NCI-H1930 (cell line): ENCODE results near the gene PTPRE.

Source experiments
- DNase-seq, 2 experiments: peaks; one replicate each; lab custom pipeline; 2025; lab: John Stamatoyannopoulos, UW

PTPRE gene, protein sequence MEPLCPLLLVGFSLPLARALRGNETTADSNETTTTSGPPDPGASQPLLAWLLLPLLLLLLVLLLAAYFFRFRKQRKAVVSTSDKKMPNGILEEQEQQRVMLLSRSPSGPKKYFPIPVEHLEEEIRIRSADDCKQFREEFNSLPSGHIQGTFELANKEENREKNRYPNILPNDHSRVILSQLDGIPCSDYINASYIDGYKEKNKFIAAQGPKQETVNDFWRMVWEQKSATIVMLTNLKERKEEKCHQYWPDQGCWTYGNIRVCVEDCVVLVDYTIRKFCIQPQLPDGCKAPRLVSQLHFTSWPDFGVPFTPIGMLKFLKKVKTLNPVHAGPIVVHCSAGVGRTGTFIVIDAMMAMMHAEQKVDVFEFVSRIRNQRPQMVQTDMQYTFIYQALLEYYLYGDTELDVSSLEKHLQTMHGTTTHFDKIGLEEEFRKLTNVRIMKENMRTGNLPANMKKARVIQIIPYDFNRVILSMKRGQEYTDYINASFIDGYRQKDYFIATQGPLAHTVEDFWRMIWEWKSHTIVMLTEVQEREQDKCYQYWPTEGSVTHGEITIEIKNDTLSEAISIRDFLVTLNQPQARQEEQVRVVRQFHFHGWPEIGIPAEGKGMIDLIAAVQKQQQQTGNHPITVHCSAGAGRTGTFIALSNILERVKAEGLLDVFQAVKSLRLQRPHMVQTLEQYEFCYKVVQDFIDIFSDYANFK

DNA sequence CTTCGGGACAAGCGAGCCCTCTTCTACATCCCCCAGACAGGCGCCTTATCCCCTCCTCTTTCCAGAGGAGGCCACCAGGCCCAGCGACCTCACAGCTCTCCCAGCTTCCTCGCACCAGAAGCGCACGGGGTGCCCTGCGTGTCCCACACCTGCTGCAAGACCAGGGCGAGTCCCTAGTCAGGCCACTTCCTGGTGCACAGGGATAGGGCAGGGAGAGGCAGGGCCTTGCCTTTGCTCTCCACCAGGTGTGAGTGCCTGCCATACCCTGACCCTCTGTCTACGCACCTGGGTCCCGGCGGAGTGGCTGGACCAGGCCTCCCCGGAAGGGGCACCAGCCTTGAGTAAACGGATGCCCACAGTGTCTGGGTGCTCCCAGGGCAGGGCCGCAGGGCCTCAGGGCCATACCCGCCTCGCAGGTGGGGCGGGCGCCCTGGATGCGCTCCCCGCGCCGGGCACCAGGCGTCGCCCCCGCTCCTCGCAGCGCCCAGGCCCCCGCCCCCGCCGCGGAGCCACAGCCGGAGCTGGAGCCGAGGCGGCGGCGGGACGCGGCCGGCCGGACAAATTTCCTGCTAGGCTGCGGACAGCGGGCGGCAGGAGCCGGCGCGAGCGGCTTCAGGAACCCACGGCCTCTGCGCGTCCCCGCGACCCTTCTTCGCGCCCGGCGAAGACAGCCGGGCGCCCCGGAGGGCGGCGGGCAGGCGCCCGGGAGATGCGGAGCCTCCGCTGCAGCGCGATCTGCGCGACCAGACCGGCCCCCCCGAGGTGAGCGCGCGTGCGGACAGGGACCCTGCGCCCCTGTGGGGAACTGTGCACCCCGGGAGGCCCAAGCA is at the start of gene PTPRE:
Gene PTPRE, plus strand, starts transcription at position 556 of the 830 bp plus-strand sequence. CDS start 133,779 bp downstream, outside the sequence.
- DNase-seq = peak in 1 of 2 experiments; percentile 37

DNA sequence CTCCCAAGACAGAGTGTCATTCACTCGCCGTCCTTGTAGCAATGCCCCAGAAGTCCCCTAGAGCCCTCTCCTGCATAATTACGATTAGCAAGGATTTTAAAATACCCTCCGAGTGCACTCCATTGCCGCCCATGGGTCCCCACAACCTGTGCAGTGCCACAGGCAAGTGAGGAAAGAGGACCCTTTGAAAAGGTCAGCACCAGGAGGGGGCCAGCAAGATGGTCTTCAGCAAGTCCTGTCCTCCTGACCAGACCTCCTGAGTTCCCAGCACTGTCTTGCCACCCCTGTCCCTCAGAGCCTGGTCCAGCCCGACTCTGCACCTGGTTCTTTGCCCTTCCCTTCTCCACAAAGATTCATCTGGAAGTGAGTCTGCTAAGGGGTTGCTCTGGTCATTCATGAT is 46.3 kb upstream of the PTPRE start:
- no peak for DNase-seq

DNA sequence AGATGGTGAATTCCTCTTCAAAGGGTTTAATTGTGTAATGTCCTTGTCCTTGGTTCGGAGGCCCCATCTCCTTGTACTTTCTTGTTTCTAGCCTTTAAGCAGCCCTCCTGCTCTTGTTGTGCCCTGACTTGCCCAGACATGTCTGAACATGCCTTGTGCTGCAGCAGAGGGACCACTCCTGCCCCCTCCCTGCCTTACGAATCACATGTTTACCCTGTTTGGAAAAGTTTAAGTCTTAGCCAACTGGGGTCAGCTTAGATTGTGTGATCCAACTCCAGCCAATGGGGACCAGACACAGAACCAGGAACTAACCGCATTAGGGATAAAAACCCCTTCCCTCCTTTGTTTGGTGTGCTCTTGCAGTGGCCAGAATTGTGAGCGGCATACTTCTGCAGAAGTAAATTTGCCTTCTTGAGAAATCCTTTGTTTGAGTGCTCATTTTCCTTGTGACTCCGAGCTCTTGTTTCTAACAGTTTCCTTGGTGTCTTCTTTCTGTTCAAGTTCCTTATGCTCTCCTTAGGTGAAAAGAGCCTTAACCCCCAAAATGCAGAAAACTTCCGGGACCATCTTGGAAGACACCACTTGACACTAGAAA is 43.6 kb upstream of the PTPRE start:
- no peak for DNase-seq

DNA sequence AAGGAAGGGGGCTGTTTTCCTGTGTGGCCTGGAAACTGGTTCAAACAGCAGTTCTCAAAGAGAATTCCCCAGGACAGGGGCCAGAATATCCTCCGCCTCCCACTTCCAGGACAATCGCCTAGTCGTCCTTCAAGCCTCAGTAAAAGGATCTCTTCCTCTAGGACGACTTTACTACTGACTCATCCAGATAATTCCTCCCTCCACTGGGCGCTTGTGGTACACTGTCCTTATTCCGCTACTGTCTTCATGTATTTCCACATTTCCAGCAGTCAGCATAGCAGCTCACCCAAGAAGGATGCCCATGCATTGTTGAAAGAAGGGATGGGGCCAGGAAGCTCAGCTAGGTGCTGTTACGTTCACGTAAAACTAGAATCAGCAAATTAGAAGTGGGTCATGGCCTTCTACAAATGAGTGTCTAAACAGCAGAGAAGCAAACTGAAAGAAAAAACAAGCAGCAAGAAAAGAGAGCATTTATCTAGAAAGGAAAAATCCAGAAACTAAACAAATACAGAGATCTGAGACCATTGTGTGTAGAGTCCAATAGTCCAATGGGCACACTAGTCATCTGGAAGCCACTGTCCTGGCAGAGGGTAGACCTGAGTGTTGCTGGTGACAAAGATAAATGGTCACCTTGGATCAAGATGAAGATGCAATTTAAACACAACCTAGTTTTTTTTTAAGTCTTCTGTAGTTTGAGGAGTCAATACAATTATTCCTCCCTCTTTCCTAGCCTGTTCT is 40.5 kb upstream of the PTPRE start:
- DNase-seq = no peak

DNA sequence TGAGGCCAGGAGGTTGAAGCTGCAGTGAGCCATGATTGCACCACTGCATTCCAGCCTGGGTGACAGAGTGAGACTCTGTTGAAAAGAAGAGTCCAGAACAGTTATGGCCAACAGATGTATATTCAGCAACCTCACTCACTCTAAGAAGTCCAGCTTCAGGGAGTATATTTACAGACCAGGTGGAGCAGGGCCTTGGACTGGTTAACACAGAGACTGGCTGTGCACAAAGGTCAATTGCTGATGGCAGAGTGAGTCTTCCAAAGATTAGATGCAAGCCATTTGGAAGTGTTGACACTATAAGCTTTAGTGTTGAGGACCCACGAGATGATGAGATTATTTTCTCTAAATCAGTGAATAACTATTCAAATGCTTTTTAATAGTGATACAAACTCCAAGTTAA is 39.1 kb upstream of the PTPRE start:
- no peak for DNase-seq

DNA sequence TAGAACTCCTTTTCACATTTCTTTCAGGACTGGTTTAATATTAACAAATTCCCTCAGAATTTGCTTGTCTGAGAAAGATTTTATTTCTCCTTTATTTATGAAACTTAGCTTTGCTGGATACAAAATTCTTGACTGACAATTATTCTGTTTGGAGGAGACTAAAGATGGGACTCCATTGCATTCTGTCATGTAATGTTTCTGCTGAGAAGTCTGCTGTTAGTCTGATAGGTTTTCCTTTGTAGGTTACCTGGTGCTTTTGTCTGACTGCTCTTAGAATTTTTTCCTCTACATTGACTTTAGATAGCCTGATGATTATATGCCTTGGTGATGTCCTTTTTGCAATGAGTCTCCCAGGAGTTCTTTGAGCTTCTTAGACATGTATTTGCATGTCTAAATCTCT is 37.6 kb upstream of the PTPRE start:
- DNase-seq = no peak

DNA sequence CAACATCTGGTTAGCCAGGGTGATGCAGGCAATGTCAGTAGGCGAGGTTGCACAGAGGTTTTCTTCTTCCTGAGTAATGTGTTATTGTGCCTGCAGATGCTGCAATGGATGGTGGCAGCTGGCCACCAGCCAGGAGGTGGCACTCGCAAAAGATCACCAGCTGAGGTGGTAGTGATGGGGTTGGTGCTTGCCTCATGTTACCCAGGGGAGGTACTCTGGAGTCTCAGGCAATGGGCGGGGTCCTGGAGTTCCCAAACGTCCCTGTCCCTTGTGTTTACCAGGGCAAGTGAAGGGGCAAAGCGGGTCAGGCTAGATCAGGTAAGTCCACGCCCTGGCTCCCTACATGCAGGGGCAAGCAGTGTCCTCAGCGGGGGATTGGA is 35.3 kb upstream of the PTPRE start:
- DNase-seq = no peak

DNA sequence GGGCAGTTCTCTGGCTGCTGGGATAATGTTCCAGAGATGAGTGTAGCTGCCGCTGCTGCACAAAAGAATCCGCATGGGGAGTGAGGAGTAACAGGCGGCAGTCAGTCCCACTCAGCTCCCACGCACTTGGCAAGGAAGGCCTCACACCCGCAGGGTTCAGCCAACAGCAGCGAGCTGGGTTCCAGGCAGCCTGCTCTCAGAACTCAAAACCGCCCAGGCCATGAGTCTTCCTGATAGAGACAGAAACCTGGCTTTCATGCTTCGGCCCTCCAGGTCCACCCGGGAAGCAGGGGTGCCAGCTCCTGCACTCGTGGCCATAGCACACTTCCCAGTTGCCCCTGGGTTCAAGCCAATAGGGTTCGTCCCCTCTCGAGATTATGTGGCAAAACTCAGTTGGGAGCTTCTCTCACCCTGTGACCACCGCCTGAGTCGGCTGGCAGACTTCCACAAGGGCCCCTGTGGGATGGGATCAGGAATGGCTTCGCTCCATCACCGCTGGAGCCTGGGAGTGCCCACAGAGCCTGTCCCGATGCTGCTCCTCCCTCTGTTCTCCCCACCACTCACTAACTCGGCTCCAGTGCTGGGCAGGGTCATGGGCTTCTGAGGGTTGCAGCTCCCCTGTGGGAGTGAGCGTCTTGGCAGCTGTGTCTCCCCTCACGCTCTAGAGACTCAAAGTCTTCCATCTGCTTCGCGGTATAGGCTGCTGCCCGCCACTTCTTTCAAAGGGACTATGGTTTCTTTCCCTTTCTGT is 34.7 kb upstream of the PTPRE start:
- DNase-seq = no peak

DNA sequence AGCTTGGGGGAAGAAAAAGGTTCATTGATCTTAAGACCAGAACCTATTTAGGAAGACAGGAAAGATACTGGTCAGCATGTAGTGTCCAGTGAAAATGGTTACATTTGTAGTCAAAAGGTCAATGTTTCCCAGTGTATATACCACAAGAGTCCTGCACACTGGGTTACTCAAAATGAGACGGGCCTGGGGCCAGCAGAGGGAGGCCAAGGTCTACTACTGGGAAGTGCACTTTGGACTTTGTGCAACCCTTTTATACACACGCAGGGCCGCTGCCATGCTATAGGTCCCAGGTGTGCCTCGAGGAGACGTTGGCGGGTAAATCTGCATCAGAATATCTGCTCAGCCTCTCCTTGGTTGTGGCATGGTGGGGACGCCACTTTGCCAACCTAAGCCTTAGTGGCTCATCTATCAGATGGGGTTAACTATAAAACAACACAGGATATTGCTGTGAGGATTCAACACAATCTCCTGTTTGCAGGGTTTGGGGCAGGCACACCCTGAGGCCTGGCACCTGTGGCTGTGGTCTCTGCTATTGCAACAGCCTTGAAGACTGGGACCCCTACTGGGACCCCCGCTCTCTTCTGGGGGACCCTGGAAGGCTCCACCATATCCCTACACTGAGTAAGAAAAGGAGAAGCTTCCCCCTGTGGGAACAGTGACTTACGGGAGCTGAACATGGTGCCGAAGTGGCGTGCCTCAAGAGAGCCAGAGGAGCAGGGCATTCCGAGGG is 33.9 kb upstream of the PTPRE start:
- DNase-seq = no peak

DNA sequence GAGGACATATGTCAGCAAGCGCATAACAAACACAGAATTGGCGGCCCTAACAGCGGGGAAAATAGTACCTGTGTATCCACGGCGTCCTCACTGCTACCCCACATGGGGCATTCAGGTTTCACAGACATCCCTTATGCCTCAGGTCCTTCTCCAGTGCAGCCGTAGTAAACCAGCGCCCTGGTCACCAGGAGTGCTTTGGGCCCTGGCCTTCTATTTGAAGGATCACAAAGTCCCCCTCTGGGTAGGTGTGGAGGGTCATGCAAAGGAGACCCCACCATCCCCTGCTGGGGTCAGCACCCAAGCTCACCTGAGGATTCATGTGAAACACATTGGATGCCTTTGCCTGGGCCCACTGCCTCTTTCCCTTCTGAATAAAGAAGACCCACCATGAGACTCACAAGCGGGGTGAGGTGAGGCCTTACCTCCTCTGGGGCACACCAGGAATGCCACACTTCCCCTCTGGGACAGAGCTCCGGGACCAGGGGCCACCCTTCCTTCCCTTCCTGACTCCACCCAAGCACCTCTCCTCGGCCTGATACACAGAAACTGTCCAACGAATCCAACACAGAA is 32.9 kb upstream of the PTPRE start:
- DNase-seq = no peak

DNA sequence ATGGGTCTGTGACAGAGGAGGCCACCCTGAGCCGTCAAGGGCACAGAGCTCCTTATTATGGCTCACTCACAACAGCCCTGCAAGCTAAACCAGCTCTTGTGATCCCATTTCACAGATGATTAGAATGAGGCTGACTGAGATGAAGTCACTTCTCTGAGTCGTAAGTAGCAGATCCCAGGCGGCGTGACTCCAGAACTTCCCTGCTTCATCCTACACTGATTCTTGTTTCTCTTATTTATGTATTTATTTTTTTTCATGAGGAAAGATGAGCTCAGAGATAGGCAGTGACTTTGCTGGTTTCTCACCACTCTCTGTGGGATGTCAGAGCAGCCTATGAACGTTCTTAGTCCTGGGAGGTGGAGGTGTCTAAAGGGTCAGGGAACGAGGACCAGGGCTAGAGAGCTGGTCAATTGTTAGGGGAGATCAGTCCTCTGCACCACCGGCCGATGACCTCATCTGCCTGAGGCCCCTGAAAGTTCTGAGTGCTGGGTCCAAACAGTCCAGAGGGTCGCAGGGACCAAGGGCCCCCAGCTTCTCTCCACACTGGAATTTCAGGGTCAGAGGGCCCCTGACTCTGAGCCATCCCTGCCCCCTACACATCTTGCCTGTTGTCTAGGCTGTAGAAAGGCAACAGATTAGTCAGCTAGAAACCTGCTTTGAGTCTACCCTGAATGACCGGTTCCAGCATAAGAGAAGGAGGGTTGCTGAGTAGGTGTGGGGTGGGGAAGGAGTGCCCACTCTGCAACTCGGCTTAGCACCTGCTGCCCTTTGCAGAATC is 32.0 kb upstream of the PTPRE start:
- DNase-seq = no peak

DNA sequence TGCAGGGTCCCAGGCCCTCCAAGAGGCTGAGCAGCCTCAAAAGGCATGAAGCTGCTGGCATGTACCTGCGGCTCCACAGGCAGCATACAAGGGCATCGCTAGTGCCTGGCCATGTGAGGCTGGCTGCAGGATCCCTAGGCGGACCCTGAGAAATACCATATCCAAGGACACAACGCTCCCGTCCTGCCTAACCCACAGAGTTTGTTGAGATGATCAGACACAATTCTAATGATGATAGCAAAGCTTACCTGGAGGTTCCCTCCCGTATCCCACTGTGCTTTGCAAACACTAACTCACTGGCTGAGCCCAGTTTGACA is 31.5 kb upstream of the PTPRE start:
- DNase-seq = no peak

DNA sequence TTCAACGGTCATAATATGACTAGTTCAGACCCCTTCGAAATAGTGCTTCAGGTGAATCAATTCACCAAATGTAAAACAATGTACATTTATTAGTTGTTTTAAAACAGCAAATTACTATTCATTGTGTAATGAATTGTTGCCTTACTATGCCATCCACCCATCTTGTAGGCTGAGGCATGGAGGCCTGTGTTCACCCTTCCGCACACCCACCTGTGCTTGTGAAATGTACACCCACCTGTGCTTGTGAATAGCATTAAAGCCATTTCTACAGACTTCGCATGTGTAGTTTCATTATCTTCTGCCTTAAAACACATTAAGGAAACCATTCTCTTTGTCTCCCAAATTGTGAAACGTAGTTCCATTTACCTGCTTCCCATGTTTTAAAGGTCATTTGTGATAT is 31.0 kb upstream of the PTPRE start:
- DNase-seq = no peak

DNA sequence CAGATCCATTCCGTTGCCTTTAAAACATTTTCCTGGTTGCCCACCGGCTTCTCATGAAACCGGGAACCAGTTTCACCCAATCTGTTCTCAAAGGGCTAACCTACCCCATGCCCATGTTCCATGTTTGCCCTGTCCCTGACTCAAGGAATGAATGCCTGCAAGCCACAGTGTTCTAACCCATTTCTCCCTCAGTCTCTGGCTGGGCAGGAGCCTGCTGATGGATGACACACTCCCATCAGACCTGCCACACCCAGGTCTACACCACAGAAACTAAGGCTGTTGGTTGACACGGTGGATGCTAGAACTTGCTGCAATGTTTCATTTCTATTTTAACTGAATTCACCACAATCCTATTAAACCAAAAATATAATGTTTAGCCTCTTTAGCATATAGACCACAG is 29.8 kb upstream of the PTPRE start:
- DNase-seq = no peak

DNA sequence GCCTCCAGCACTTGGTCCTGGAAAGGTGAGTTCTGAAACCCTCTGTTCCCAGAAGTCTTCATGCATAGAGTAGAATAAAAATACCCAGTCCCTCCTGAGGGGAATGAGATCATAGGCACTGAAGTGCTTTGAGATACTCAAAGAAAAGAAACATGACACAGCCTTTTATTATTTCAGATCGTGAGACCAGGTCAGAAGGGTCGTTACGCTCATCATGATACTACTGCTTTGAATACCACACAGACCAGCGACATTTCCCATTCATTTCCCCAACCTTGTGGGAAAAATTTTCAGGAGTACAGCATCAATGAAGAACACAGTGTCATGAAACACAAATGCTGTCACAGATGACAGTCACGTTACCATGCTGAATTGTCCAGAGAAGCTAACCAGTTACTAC is 29.2 kb upstream of the PTPRE start:
- no peak for DNase-seq

DNA sequence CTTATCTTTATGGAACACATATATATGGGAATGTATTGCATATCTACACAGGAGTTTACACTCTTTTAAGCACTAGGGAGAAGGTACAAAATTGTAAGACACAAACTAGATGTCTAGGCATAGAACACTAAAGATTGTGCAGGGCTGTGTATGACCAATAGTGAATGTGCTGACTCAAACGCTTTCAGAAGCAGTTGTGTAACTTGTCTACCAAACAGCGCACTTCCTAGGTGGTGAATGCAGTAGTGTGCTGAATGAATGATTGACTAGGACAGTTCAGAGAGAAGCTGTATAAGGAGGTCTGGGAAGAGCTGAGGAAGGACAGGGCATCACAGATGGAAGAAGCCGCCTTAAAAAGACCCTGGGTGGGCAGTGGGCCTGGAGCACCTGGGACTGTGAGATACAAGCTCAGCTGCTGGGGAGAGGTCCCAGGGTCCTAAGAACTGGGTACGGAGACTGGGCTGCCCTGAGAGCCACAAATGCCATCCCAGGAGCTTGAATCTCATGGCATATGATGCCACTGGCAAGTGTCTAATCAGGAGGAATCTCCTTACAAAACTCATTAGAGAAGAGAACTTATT is 28.3 kb upstream of the PTPRE start:
- DNase-seq = no peak

DNA sequence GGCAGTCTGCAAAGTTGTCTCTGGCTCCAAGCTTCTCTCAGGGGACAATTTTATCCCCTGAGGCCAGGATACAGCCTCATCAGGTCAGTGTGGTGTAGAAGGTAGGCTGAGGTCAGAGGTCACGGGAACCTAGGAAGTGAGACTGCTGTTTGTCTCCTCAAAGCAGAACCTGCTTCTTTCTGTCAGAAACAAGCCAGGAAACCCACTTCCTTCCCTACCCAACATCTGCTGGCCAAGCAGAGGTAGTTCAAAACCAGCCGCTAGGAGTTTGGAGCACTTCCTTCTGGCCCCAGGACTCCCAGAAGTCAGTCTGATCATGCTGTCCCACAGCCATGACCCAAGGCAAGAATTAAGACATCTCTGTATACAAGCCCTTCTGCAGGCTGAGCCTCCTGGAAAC is 26.3 kb upstream of the PTPRE start:
- no peak for DNase-seq

DNA sequence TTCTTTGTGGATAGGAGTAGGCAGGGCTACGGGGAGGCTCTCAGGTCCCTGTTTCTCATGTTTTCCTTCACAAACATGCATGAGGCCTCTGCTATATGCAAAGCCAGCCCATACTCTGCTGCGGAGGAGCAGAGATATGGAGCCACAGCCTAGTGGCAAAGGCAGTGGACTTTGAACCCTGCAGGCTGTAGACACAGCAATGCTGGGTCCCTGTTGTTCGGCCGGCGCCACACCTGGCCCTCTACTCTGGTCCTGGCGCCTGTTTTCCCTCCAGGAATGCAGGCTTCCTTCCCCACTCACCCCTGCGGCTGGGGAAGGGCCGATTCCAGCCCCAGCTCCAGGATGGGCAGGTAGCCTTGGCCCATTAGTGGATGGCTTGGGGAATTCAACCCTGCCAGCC is 25.6 kb upstream of the PTPRE start:
- no peak for DNase-seq

DNA sequence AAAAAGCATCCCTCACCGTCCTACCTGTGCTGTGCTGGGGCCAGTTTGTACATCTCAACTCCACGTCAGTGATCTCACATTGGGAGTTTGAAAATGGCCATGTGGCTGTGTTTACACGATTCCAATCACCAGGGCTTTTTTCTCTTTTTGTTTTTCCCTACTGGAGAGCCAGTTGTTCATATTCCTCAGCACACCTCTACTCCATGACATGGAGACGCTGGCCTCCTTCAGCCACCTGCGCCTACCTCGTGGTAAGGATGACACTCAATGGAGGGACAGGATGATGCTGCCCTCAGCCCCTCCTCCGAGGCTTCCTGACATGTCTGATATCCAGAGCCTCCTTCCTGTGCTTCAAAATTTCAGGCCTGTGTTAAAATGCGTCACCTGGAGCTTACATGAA is 24.5 kb upstream of the PTPRE start:
- DNase-seq = no peak
